ENCODE data around the gene TLCD2. TPM values are rescaled to one million over a fixed set of nuclear protein-coding genes. Genes with fewer than 3 reads are reported as not detected.
A peak's percentile ranks its signal among the peaks of the same experiment; 100 is the strongest.

The TLCD2 gene
- total and polyA plus RNA-seq, 2 of the 13 experiments (the other 11 are each of a cell fraction or from before 2014, with no cell fraction given): 0.90 to 1.1 TPM

- TF ChIP-seq, protein P1, sequence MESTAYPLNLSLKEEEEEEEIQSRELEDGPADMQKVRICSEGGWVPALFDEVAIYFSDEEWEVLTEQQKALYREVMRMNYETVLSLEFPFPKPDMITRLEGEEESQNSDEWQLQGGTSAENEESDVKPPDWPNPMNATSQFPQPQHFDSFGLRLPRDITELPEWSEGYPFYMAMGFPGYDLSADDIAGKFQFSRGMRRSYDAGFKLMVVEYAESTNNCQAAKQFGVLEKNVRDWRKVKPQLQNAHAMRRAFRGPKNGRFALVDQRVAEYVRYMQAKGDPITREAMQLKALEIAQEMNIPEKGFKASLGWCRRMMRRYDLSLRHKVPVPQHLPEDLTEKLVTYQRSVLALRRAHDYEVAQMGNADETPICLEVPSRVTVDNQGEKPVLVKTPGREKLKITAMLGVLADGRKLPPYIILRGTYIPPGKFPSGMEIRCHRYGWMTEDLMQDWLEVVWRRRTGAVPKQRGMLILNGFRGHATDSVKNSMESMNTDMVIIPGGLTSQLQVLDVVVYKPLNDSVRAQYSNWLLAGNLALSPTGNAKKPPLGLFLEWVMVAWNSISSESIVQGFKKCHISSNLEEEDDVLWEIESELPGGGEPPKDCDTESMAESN (CRISPR knock-in tag; conservative IDR thresholded peaks at IDR 0.05): 0 out of 2 replicates have a peak, but pooled peaks have one; percentile 22
- TF ChIP-seq, protein P2, sequence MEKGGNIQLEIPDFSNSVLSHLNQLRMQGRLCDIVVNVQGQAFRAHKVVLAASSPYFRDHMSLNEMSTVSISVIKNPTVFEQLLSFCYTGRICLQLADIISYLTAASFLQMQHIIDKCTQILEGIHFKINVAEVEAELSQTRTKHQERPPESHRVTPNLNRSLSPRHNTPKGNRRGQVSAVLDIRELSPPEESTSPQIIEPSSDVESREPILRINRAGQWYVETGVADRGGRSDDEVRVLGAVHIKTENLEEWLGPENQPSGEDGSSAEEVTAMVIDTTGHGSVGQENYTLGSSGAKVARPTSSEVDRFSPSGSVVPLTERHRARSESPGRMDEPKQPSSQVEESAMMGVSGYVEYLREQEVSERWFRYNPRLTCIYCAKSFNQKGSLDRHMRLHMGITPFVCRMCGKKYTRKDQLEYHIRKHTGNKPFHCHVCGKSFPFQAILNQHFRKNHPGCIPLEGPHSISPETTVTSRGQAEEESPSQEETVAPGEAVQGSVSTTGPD (CRISPR knock-in tag; IDR thresholded peaks at IDR 0.05): no peak; the same call in 1 of the 2 replicates
- TF ChIP-seq ZNF564 (CRISPR knock-in tag; IDR thresholded peaks at IDR 0.05) (peak; percentile 53; the same call in 1 of the 2 replicates), ZNF644 (CRISPR knock-in tag; IDR thresholded peaks at IDR 0.05; ENCODE audit: low read depth) (no peak), NR2F2 (IDR thresholded peaks at IDR 0.05; ENCODE audit: borderline replicate concordance, low read depth) (peak; percentile 80; the same call in 1 of the 2 replicates), MATR3 (CRISPR knock-in tag; IDR thresholded peaks at IDR 0.05) (no peak), SIX4 (CRISPR knock-in tag; IDR thresholded peaks at IDR 0.05) (peak; percentile 53; the same call in 1 of the 2 replicates), ZNF652 (CRISPR knock-in tag; IDR thresholded peaks at IDR 0.05; ENCODE audit: borderline replicate concordance, low read depth) (no peak), ZMYM4 (CRISPR knock-in tag; IDR thresholded peaks at IDR 0.05) (peak; percentile 30; the same call in 1 of the 2 replicates), KLF6 (CRISPR knock-in tag; IDR thresholded peaks at IDR 0.05) (peak; percentile 83; the same call in 1 of the 2 replicates), ZNF839 (CRISPR knock-in tag; IDR thresholded peaks at IDR 0.05; ENCODE audit: borderline replicate concordance) (no peak), ZBTB26 (CRISPR knock-in tag; IDR thresholded peaks at IDR 0.05; ENCODE audit: borderline replicate concordance) (peak; percentile 89; the same call in 1 of the 2 replicates), MLXIP (CRISPR knock-in tag; IDR thresholded peaks at IDR 0.05; ENCODE audit: borderline replicate concordance) (0 out of 2 replicates have a peak, but pooled peaks have one; percentile 21), DR1 (CRISPR knock-in tag; IDR thresholded peaks at IDR 0.05) (no peak; the same call in 1 of the 2 replicates), SRSF4 (IDR thresholded peaks at IDR 0.05; ENCODE audit: low read depth, low read length, poor library complexity, severe bottlenecking) (no peak), ZNF451 (CRISPR knock-in tag; IDR thresholded peaks at IDR 0.05) (peak; percentile 31; the same call in 1 of the 2 replicates)
- TF ChIP-seq, protein P3, sequence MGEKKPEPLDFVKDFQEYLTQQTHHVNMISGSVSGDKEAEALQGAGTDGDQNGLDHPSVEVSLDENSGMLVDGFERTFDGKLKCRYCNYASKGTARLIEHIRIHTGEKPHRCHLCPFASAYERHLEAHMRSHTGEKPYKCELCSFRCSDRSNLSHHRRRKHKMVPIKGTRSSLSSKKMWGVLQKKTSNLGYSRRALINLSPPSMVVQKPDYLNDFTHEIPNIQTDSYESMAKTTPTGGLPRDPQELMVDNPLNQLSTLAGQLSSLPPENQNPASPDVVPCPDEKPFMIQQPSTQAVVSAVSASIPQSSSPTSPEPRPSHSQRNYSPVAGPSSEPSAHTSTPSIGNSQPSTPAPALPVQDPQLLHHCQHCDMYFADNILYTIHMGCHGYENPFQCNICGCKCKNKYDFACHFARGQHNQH (CRISPR knock-in tag; IDR thresholded peaks at IDR 0.05): peak; percentile 15; the same call in 1 of the 2 replicates
These were observed 32.4 kb upstream of the TLCD2 start, which contains the start of gene SERPINF2 (continued) for GRCh38 chr17:1742371-1743087.

All from HepG2 (cell line).